NB4 (cell line): ENCODE measurements around the gene JTB.

Source experiments
- CTCF ChIP-seq: IDR thresholded peaks from one replicate; pipeline ENCODE4 v1.5.1; 2012; ENCODE audit warnings: low read depth, low read length
- MAX ChIP-seq: IDR thresholded peaks from 2 replicates; pipeline ENCODE4 v1.6.1; 2011; ENCODE audit warnings: low read depth, low read length
- MYC ChIP-seq: IDR thresholded peaks from 2 replicates; pipeline ENCODE4 v1.6.1; 2011; ENCODE audit warnings: low read depth, low read length
- POLR2A ChIP-seq: IDR thresholded peaks from 2 replicates; pipeline ENCODE4 v1.6.1; 2011; ENCODE audit warnings: mild to moderate bottlenecking; ENCODE audit not compliant: insufficient read length; ENCODE audit errors: extremely low read depth

GRCh38 chr1:153984123-153984894 lies 6.8 kb upstream of the JTB start:
- TF ChIP-seq CTCF (no peak), MAX (no peak), MYC (no peak), POLR2A (no peak)
